ENCODE data around the gene LPAR1.

LPAR1 gene

GRCh38 chr9:110886832-110887231, 151.4 kb downstream of the LPAR1 start:
- Histone ChIP-seq H4K20me1 (ENCODE audit: insufficient read depth, low read length, poor library complexity, severe bottlenecking) (no peaks in the 10 kb centered on the region), H3K4me1 (ENCODE audit: insufficient read depth, low read length, poor library complexity, severe bottlenecking) (no peaks in the 10 kb centered on the region), H2AFZ (ENCODE audit: low read length) (no peak overlapping the region), H3K9me2 (replicated peaks; ENCODE audit: low read depth, low read length) (no peaks in the 10 kb centered on the region), H3K36me3 (ENCODE audit: insufficient read depth, low read length) (no peaks in the 10 kb centered on the region), H3K27me3 (ENCODE audit: insufficient read depth, low read length, poor library complexity, severe bottlenecking) (no peaks in the 10 kb centered on the region), H3K4me3 (ENCODE audit: low read length, poor library complexity, severe bottlenecking) (no peak overlapping the region), H3K79me2 (ENCODE audit: insufficient read depth, low read length) (no peaks in the 10 kb centered on the region), H3F3A (ENCODE audit: low read depth) (no peaks in the 10 kb centered on the region), H3K9me3 (ENCODE audit: insufficient read depth, low read depth, low read length) (no peaks in the 10 kb centered on the region), H3K9ac (ENCODE audit: low read depth, low read length, poor library complexity, severe bottlenecking) (no peak overlapping the region), H3K4me2 (ENCODE audit: low read depth, low read length, poor library complexity, severe bottlenecking) (no peak overlapping the region)
- TF ChIP-seq EZH2phosphoT487 (IDR thresholded peaks at IDR 0.05; ENCODE audit: borderline replicate concordance) (no peak), CTCF (conservative IDR thresholded peaks at IDR 0.05; ENCODE audit: low read length) (no peak)

DNA sequence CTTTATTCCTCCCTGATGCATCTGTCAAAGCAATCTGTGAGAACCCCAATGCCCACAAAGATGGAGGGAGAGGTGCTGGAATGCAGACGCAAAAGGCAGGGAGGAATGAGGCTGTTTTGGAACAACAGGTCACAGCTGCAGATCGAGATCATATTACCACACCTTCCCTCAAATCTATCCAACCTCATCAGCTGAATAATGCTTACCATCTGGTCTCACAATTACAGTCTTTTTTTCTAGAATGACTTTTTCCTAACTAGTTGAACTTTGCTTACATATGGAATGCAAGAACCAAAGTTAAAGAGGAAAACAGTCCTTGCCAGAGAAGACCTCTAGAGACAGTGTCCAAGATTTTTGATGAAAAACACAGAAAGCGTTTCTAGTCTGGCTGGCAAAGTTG, 158.1 kb downstream of the LPAR1 start:
- no peak overlapping the region for H3K4me2 ChIP-seq (ENCODE audit: low read depth, low read length, poor library complexity, severe bottlenecking)
- no peaks in the 10 kb centered on the region for H3K36me3 ChIP-seq (ENCODE audit: insufficient read depth, low read length)
- H3K4me1 ChIP-seq (ENCODE audit: insufficient read depth, low read length, poor library complexity, severe bottlenecking): no peaks in the 10 kb centered on the region
- H3K4me3 ChIP-seq (ENCODE audit: low read length, poor library complexity, severe bottlenecking): no peak overlapping the region
- TF ChIP-seq CTCF (conservative IDR thresholded peaks at IDR 0.05; ENCODE audit: low read length) (no peak), EZH2phosphoT487 (IDR thresholded peaks at IDR 0.05; ENCODE audit: borderline replicate concordance) (no peak)
- H2AFZ ChIP-seq (ENCODE audit: low read length): no peak overlapping the region
- H3F3A ChIP-seq (ENCODE audit: low read depth): no peaks in the 10 kb centered on the region
- no peak overlapping the region for H3K9ac ChIP-seq (ENCODE audit: low read depth, low read length, poor library complexity, severe bottlenecking)
- no peaks in the 10 kb centered on the region for H3K9me2 ChIP-seq (replicated peaks; ENCODE audit: low read depth, low read length)
- no peaks in the 10 kb centered on the region for H3K79me2 ChIP-seq (ENCODE audit: insufficient read depth, low read length)
- no peaks in the 10 kb centered on the region for H4K20me1 ChIP-seq (ENCODE audit: insufficient read depth, low read length, poor library complexity, severe bottlenecking)
- H3K27me3 ChIP-seq (ENCODE audit: insufficient read depth, low read length, poor library complexity, severe bottlenecking): no peaks in the 10 kb centered on the region
- no peaks in the 10 kb centered on the region for H3K9me3 ChIP-seq (ENCODE audit: insufficient read depth, low read depth, low read length)

DNA sequence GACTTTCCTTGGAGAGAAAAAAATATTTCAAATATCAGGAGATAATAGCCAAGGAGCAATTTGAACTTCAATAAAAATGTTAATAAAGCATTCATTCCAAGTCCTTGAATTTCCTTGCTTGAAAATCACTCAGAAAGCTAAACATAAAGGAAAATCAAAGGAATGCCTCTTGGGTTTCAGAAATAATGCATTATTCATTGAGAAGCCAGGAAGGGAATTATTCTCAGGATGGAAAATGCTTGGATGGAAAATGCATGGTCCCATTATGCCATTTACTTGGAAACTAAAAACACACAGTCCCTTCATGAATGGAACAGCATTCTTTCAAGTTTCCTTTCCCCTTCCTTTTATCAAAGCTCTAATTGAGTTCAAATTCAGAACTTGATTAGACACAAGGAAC, 160.9 kb downstream of the LPAR1 start:
- Histone ChIP-seq H3K79me2 (ENCODE audit: insufficient read depth, low read length) (no peaks in the 10 kb centered on the region), H3K36me3 (ENCODE audit: insufficient read depth, low read length) (no peaks in the 10 kb centered on the region), H2AFZ (ENCODE audit: low read length) (no peak overlapping the region), H3K27me3 (ENCODE audit: insufficient read depth, low read length, poor library complexity, severe bottlenecking) (no peaks in the 10 kb centered on the region), H3K4me3 (ENCODE audit: low read length, poor library complexity, severe bottlenecking) (no peak overlapping the region), H3K9ac (ENCODE audit: low read depth, low read length, poor library complexity, severe bottlenecking) (no peak overlapping the region), H4K20me1 (ENCODE audit: insufficient read depth, low read length, poor library complexity, severe bottlenecking) (no peaks in the 10 kb centered on the region), H3K9me3 (ENCODE audit: insufficient read depth, low read depth, low read length) (no peaks in the 10 kb centered on the region), H3K4me2 (ENCODE audit: low read depth, low read length, poor library complexity, severe bottlenecking) (no peak overlapping the region), H3K4me1 (ENCODE audit: insufficient read depth, low read length, poor library complexity, severe bottlenecking) (no peaks in the 10 kb centered on the region), H3F3A (ENCODE audit: low read depth) (no peaks in the 10 kb centered on the region), H3K9me2 (replicated peaks; ENCODE audit: low read depth, low read length) (no peaks in the 10 kb centered on the region)
- TF ChIP-seq CTCF (conservative IDR thresholded peaks at IDR 0.05; ENCODE audit: low read length): no peak
- TF ChIP-seq EZH2phosphoT487 (IDR thresholded peaks at IDR 0.05; ENCODE audit: borderline replicate concordance): no peak
